Stomach (tissue), 4 donors: ENCODE data around the gene TMOD2.

Experiments
- POLR2A ChIP-seq, 4 donors: fragments of 450-650 bp; IDR thresholded peaks; one replicate each; pipeline ENCODE4 v1.6.1; 2016; ENCODE audit warnings: antibody characterized with exemption in 4 of 4, control low read depth in 2 of 4, mild to moderate bottlenecking in 1 of 4, moderate library complexity in 1 of 4
- POLR2AphosphoS5 ChIP-seq, 3 donors: sonication (generic); formaldehyde crosslinking; IDR thresholded peaks; one replicate each; pipeline ENCODE4 v1.6.1; 2016; ENCODE audit warnings: antibody characterized with exemption in 3 of 3
- TF ChIP-seq, protein P1 (sequence below), 7 experiments: fragments of 450-650 bp in 4 of 7; fragments of 200-600 bp in 3 of 7; sonication (generic) in 3 of 7; IDR thresholded peaks; one replicate each; pipeline ENCODE4 v1.5.1; 2016 to 2019; ENCODE audit warnings: antibody characterized with exemption in 7 of 7, control low read depth in 2 of 7, mild to moderate bottlenecking in 1 of 7

DNA sequence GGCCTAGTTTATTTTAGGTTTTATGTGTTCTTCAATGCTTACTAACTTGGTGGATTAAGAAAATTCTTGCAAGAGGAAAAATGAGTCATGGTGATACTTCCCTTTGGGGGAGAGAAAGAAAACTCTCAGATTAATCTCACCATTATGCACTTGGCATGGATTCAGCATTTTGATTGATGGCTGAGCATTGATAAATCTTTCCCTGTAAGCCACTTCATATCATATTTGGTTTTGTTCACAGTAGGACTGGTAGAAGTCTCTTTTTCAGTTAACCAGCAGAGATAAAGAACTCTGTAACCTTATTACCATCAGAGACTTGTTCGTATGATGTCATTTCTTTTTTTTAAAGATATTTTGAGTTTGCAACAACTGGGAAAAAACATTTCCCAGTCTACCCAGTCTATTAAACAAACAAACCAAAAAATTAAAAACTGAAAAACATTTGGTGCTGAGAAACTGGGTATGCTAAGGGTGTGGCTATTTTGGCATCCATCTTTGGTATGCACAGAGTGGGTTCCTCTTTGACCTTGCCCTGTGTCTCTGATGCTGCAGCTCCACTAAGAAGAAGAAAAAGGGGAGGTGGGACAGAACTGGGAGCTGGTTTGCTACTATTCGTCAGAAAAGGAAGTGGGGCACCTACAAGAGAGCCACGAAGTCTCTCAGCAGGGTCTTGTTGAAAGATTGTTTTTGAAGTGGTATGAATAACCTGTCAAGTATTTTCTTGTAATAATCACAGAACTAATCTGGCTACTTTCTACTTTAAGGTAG, 95.2 kb downstream of the TMOD2 start:
- TF ChIP-seq, protein P1, sequence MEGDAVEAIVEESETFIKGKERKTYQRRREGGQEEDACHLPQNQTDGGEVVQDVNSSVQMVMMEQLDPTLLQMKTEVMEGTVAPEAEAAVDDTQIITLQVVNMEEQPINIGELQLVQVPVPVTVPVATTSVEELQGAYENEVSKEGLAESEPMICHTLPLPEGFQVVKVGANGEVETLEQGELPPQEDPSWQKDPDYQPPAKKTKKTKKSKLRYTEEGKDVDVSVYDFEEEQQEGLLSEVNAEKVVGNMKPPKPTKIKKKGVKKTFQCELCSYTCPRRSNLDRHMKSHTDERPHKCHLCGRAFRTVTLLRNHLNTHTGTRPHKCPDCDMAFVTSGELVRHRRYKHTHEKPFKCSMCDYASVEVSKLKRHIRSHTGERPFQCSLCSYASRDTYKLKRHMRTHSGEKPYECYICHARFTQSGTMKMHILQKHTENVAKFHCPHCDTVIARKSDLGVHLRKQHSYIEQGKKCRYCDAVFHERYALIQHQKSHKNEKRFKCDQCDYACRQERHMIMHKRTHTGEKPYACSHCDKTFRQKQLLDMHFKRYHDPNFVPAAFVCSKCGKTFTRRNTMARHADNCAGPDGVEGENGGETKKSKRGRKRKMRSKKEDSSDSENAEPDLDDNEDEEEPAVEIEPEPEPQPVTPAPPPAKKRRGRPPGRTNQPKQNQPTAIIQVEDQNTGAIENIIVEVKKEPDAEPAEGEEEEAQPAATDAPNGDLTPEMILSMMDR (IDR thresholded peaks at IDR 0.05): no peak
- TF ChIP-seq POLR2AphosphoS5 (IDR thresholded peaks at IDR 0.05) (peak in 1 of 3 donors; percentile 26), POLR2A (IDR thresholded peaks at IDR 0.05) (no peak)
